Neural progenitor cell (in vitro differentiated cells): Measurements from ENCODE around the gene PPP2R5C. TPM values are rescaled to one million over a fixed set of nuclear protein-coding genes. Genes with fewer than 3 reads are reported as not detected.

Experiments
- DNase-seq: peaks from one replicate; pipeline ENCODE4 v3.0.0-alpha.2; 2016; ENCODE audit warnings: low spot score
- H2AFZ ChIP-seq: fragments of 200-600 bp; sonication (generic); replicated peaks from 2 replicates; pipeline ENCODE4 v1.6.1; 2016; ENCODE audit warnings: antibody characterized with exemption
- H3F3A ChIP-seq: fragments of 200-600 bp; sonication (generic); 2 replicates; pipeline ENCODE4 v1.6.1; 2016; ENCODE audit warnings: antibody characterized with exemption, low read depth
- H3K27ac ChIP-seq: fragments of 200-600 bp; sonication (generic); 2 replicates; pipeline ENCODE4 v1.5.1; 2016; ENCODE audit warnings: mild to moderate bottlenecking
- H3K27me3 ChIP-seq: fragments of 200-600 bp; sonication (generic); 2 replicates; pipeline ENCODE4 v1.6.1; 2016; ENCODE audit warnings: mild to moderate bottlenecking, moderate library complexity
- H3K36me3 ChIP-seq: fragments of 200-600 bp; sonication (generic); 2 replicates; pipeline ENCODE4 v1.5.1; 2016
- H3K4me1 ChIP-seq: fragments of 200-600 bp; sonication (generic); 2 replicates; pipeline ENCODE4 v1.6.1; 2016; ENCODE audit warnings: mixed run types
- H3K4me2 ChIP-seq: fragments of 200-600 bp; sonication (generic); 2 replicates; pipeline ENCODE4 v1.6.1; 2016
- H3K4me3 ChIP-seq: fragments of 200-600 bp; sonication (generic); 2 replicates; pipeline ENCODE4 v1.5.1; 2016
- H3K79me2 ChIP-seq: fragments of 200-600 bp; sonication (generic); 2 replicates; pipeline ENCODE4 v1.6.1; 2016; ENCODE audit warnings: low read depth
- H3K9ac ChIP-seq: fragments of 200-600 bp; sonication (generic); 2 replicates; pipeline ENCODE4 v1.6.1; 2016
- H3K9me3 ChIP-seq: fragments of 200-600 bp; sonication (generic); 2 replicates; pipeline ENCODE4 v1.5.1; 2016; ENCODE audit warnings: low read depth
- H4K20me1 ChIP-seq: fragments of 200-600 bp; sonication (generic); 2 replicates; pipeline ENCODE4 v1.6.1; 2016; ENCODE audit warnings: low read depth
- H3K27ac Mint-ChIP-seq: 3 replicates; pipeline ENCODE4 v1.8.0; 2021; ENCODE audit warnings: mixed read lengths
- H3K27me3 Mint-ChIP-seq: 2 replicates; pipeline ENCODE4 v1.8.0; 2022; ENCODE audit warnings: low read depth, mild to moderate bottlenecking, inconsistent platforms, moderate library complexity, mixed read lengths; ENCODE audit not compliant: insufficient read depth
- H3K36me3 Mint-ChIP-seq: 3 replicates; pipeline ENCODE4 v1.8.0; 2021; ENCODE audit warnings: mixed read lengths
- H3K4me1 Mint-ChIP-seq: 3 replicates; pipeline ENCODE4 v1.8.0; 2021; ENCODE audit warnings: mixed read lengths
- H3K4me3 Mint-ChIP-seq: 3 replicates; pipeline ENCODE4 v1.8.0; 2021; ENCODE audit warnings: mild to moderate bottlenecking, moderate library complexity, mixed read lengths
- H3K9me3 Mint-ChIP-seq: 3 replicates; pipeline ENCODE4 v1.8.0; 2020; ENCODE audit warnings: mixed read lengths
- CTCF ChIP-seq: fragments of 200-600 bp; sonication (generic); IDR thresholded peaks from 2 replicates; pipeline ENCODE4 v1.5.1; 2017; ENCODE audit warnings: antibody characterized with exemption, mild to moderate bottlenecking
- EZH2 ChIP-seq: fragments of 200-600 bp; sonication (generic); IDR thresholded peaks from 2 replicates; pipeline ENCODE4 v1.6.1; 2017; ENCODE audit warnings: antibody characterized with exemption, mild to moderate bottlenecking, moderate library complexity
- EZH2phosphoT487 ChIP-seq: fragments of 200-600 bp; sonication (generic); IDR thresholded peaks from 2 replicates; pipeline ENCODE4 v1.6.1; 2017; ENCODE audit warnings: antibody characterized with exemption
- total RNA-seq: library from RNA; depleted of rRNA; stranded (reverse); fragments of >200 nt; gene quantifications from 2 replicates; pipeline ENCODE4 v1.2.3, GENCODE V29; 2015; ENCODE audit warnings: low replicate concordance

The PPP2R5C gene
- total RNA-seq, 1 donor from 2014 or later: 183 TPM

GRCh38 chr14:101887219-101887618, 125.7 kb downstream of the PPP2R5C start:
- Histone ChIP-seq H3K4me3 (no peak overlapping the region), H3K27ac (no peak overlapping the region), H3K79me2 (no peaks in the 10 kb centered on the region), H3K9me3 (no peaks in the 10 kb centered on the region), H3K4me1 (no peaks in the 10 kb centered on the region), H3F3A (no peaks in the 10 kb centered on the region), H3K36me3 (no peaks in the 10 kb centered on the region), H3K9ac (no peak overlapping the region), H3K27me3 (no peaks in the 10 kb centered on the region), H4K20me1 (no peaks in the 10 kb centered on the region), H3K4me2 (no peak overlapping the region), H2AFZ (no peak overlapping the region)
- TF ChIP-seq EZH2 (no peak), CTCF (no peak), EZH2phosphoT487 (no peak)
- H3K36me3 Mint-ChIP-seq: peaks cover 31% of the 10 kb centered on the region
- H3K9me3 Mint-ChIP-seq: peaks cover 2% of the 10 kb centered on the region
- H3K27ac Mint-ChIP-seq: no peak overlapping the region
- no peaks in the 10 kb centered on the region for H3K4me1 Mint-ChIP-seq
- peaks cover 2% of the 10 kb centered on the region for H3K27me3 Mint-ChIP-seq
- no peak for DNase-seq
- H3K4me3 Mint-ChIP-seq: no peak overlapping the region

GRCh38 chr14:101888182-101888581, 126.7 kb downstream of the PPP2R5C start:
- no peaks in the 10 kb centered on the region for H3K9me3 ChIP-seq
- Mint-ChIP-seq H3K27me3 (peaks cover 2% of the 10 kb centered on the region), H3K4me1 (no peaks in the 10 kb centered on the region), H3K4me3 (no peak overlapping the region), H3K9me3 (peaks cover 2% of the 10 kb centered on the region), H3K27ac (no peak overlapping the region), H3K36me3 (peaks cover 25% of the 10 kb centered on the region)
- H4K20me1 ChIP-seq: no peaks in the 10 kb centered on the region
- no peaks in the 10 kb centered on the region for H3K79me2 ChIP-seq
- H3K4me3 ChIP-seq: no peak overlapping the region
- no peaks in the 10 kb centered on the region for H3K27me3 ChIP-seq
- H3K36me3 ChIP-seq: no peaks in the 10 kb centered on the region
- H3K4me2 ChIP-seq: no peak overlapping the region
- no peak overlapping the region for H3K27ac ChIP-seq
- DNase-seq: no peak
- no peaks in the 10 kb centered on the region for H3K4me1 ChIP-seq
- no peak overlapping the region for H3K9ac ChIP-seq
- H3F3A ChIP-seq: no peaks in the 10 kb centered on the region
- no peak overlapping the region for H2AFZ ChIP-seq
- TF ChIP-seq EZH2 (no peak), EZH2phosphoT487 (no peak), CTCF (no peak)

- Histone ChIP-seq H3K27me3 (no peaks in the 10 kb centered on the region), H3F3A (no peaks in the 10 kb centered on the region), H4K20me1 (no peaks in the 10 kb centered on the region), H3K9me3 (no peaks in the 10 kb centered on the region), H3K4me3 (no peak overlapping the region), H3K9ac (no peak overlapping the region), H2AFZ (no peak overlapping the region), H3K4me1 (no peaks in the 10 kb centered on the region), H3K4me2 (no peak overlapping the region), H3K27ac (no peak overlapping the region), H3K79me2 (no peaks in the 10 kb centered on the region), H3K36me3 (no peaks in the 10 kb centered on the region)
- Mint-ChIP-seq H3K36me3 (peaks cover 20% of the 10 kb centered on the region), H3K27ac (no peak overlapping the region), H3K27me3 (peaks cover 2% of the 10 kb centered on the region), H3K9me3 (no peaks in the 10 kb centered on the region), H3K4me1 (no peaks in the 10 kb centered on the region), H3K4me3 (no peak overlapping the region)
- DNase-seq: no peak
- TF ChIP-seq EZH2phosphoT487: no peak
- TF ChIP-seq EZH2: no peak
- TF ChIP-seq CTCF: no peak
These were observed 127.9 kb downstream of the PPP2R5C start for GRCh38 chr14:101889366-101889765.
